ENCODE measurements around the gene CRK.

CRK gene

GRCh38 chr17:1485423-1486376 is 29.7 kb upstream of the CRK start:
- peak; percentile 72 for DNase-seq

DNA sequence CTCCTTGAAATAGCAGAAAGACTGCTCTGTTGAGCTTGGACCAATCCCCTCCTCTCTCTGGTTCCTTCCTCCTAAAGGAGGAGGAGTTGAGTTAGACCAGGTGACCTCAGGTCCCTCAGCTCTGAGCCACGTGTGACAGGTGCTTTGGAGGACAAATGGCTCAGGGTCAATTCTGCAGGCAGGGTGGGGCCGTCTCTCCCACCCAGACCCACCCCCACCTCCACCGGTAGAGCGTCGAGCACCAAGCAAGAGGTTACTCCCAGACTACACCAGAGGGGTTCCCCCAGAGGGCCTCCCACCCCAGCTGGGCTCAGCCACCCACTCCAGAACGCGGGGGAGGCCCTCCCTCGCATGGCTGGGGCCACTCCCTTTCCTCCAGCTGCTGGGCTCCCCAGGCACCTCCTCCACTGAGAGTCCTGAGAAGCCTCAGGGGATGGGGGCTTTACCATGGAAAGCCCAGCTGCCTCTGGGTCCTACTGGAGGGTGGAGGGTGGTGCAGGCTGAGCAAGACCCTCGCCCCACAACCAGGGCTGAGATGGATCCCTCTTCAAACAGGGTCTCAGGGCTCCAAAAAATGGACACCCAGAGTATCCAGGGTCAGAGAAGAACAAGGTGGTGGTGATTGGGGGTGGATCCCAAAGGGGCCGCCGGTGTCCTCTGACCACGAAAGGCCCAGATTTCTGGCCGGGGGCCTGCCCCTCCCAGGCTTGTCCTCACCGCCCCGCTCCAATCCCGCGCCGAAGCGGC is 28.8 kb upstream of the CRK start:
- peak; percentile 57 for DNase-seq

DNA sequence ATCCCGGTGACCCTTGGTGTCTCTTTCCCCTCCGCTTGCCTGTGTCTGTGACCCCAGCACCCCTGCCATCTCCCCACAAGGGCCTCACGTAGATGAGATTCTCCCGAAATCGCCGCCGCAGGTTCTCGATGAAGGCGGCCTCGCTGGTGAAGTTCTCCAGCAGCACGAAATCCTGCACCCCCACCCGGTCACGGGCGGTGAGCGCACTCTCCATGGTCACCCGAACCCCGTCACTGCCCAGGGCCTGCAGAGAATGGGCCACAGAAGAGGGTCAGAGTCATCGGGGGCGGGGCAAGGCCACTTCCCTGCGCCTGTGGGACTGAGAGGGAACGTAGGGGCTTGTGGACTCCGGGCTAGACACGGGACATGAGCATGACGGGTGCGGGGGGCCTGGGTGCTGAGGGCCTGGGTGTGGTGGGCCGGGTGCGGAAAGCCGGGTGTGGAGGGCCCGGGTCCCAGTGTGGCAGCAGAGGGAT is 28.1 kb upstream of the CRK start:
- no peak for DNase-seq

- DNase-seq, result no peak
Observed at GRCh38 chr17:1482680-1483079, 26.6 kb upstream of the CRK start.

DNA sequence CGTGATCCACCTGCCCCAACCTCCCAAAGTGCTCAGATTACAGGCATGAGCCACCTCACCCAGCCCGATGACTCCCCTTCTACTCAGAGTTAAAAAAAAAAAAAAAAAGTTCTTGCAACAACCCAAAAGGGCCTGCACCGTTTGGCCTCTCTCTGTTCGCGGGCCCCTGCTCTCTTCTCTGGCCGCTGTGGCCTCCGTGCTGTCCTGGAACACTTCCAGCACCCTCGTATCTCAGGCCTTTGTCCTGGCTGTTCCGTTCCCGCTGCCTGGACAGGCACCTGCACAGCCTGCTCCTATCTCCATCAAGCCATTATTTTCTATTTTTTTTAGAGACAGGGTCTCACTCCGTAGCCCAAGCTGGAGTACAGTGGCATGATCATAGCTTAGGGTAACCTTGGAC is 25.7 kb upstream of the CRK start:
- no peak for DNase-seq

GRCh38 chr17:1480747-1481465 is 24.9 kb upstream of the CRK start:
- no peak for DNase-seq

DNA sequence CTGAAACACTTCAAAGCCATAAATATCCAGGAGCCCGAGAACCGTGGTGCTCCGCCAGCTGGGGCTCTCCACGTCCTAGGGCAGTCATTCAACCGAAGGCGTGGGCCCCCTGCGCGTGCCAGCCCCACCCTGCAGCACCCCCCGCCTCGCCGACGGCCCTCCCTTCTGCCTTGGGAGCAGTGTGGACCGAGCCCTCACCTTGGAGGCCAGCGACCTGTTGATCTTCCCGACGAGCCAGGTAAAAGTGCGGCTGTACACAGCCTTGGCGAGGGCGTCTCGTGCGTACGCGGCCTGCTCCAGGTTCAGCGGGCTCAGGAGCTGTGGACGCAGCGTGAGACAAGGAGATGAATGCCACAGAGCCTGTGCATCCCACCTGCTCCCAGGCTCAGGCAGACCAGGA is 22.4 kb upstream of the CRK start:
- no peak for DNase-seq

- DNase-seq, result no peak
Observed at GRCh38 chr17:1475321-1475854, 19.4 kb upstream of the CRK start.

DNA sequence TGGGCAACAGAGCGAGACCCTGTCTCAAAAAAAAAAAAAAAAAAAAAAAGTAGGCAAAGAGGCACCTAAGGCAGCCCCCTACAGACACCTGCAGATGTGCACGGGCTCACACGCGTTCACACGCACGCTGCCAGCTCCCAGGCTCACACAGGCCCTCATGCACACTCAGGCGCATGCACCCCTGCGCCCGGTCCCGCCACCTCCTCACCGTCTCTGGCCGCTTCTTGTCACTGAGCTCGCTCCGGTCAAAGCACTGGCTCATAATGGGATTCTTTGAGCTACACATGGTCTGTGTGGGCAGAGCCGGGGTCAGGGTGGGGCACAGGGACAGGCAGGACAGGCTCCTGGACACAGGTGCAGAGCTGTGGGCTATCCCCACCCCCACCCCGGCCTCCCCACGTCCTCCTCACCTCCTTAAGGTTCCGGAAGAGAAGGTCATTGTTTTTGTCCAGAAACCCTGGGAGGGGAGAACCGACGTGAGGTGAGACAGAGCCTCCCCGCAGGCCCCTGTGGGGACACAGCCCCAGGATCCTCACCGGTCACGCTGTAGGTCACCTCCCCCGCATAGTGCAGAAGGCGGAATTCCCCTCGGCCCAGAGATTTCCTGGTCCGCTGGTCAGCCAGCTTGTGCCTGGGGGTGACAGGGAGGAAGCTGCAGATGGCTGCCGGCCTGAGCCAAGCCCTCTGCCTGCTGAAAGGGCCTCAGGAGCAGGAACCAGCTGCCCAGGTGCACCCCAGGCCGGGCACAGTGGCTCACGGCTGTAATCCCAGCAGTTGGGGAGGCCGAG is 18.6 kb upstream of the CRK start:
- no peak for DNase-seq

GRCh38 chr17:1473841-1474240 is 17.8 kb upstream of the CRK start:
- peak; percentile 48 for DNase-seq

- peak; percentile 55 for DNase-seq
Observed at GRCh38 chr17:1473170-1473569, 17.1 kb upstream of the CRK start.

DNA sequence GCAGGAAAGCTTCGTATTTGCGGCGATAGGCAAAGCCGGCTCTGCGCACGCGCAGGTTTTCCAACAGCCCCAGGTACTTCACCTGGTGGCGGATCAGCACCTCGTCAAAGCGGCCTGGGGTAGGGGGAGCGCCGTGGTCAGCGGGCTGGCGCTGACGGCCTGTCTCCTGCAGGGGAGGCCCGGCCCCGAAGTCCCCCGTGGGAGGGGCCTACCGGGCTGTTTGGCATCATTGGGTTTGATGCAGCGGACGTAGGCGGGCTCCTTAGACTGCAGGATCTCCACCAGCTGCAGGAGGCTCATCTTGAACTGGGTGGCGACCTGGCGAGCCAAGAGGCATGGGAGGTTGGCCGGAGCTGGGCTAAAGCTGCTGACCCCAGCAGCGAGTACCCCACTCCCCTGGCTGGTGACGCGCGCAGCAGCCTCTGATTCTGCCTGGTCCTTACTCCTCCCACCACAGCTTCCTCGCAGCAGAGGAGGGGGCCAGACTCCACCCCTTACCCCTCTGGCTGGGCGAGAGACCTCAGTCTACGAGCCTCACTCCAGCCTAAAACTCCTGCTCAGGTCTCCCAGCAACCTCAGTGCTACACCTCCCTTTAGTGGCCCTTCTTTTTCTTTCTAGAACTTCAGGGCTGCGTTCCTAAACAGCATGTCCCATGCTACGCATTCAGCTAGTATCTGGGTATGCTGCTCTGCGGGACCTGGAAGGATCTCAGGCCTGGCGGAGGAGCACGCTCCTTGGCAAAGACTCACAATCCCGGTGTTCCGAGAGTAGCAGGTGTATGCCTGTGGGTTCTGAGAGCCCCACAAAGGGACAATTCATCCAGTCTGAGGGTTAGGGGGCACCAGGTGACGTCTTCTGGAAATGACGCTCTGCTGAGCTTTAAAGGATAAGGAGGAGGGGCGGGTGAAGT is 16.1 kb upstream of the CRK start:
- DNase-seq, result no peak

- no peak for DNase-seq
Observed at GRCh38 chr17:1471490-1471889, 15.5 kb upstream of the CRK start.

DNA sequence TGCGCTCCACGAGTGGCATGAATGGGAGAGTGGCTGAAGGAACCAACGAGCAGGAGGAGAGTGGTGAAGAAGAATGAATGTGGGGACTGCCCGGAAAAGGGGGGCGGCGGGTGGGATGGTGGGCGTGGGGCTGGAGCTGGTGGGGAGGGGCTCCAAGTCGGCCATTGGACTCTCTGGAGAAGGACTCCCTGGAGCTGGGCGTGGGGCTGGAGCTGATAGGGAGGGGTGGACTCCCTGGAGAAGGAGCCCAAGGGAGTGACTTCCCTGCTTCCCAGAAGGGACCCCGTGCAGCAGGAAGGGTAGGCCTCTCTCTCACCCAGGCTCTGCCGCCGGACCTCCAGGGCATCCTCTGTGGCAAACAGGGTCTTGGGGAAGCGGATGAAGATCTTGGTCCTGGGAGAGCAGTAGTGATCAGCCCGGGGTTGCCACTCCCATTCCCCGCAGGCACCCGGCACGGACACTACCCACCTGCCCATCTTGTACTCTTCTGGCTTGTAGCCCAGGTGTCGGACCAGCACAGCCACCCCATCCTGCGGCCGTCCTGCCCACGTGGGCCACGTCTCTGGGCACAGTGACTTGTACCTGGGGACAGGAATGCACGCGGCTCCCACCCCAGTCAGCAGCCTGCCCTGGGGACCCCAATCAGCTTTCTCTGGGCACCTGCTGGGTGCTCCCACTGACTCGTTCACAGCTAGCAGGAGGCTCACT is 14.9 kb upstream of the CRK start:
- DNase-seq, result no peak

DNA sequence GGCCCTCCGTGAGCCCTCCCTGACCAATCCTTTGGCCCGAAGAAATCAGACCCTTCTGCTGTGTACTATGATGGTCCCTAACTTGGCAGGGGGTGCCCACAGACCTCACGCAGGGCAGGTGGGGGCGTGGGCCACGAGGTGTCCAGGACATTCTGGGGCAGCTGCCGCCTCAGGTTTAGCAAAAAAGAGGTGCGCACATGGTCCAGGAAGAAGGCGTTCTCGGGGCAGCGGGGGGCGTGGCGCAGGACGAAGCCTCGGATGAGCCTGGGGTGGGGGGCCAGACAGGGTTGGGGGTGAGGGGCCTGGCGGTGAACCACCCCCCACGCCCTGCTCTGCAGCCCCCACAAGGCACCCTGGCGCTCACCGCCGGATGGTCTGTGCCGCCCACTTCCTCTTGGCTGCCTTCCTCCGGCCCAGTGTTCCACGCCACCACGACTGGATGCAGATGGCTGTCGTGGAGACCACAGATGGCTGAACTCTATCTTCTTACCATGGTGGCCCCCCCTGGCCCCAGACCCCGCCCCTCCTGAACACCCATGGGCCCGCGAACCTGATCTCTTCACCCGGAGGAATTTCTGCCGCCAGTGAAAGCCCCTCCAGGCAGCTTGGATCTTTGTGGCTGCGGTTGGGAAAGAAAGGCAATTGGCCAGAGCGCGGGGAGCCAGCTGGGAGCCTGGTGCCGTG is 14.2 kb upstream of the CRK start:
- no peak for DNase-seq

GRCh38 chr17:1469231-1469852 is 13.3 kb upstream of the CRK start:
- no peak for DNase-seq

GRCh38 chr17:1467898-1468492 is 12.0 kb upstream of the CRK start:
- no peak for DNase-seq

GRCh38 chr17:1467258-1467657 is 11.2 kb upstream of the CRK start:
- DNase-seq, result no peak

DNA sequence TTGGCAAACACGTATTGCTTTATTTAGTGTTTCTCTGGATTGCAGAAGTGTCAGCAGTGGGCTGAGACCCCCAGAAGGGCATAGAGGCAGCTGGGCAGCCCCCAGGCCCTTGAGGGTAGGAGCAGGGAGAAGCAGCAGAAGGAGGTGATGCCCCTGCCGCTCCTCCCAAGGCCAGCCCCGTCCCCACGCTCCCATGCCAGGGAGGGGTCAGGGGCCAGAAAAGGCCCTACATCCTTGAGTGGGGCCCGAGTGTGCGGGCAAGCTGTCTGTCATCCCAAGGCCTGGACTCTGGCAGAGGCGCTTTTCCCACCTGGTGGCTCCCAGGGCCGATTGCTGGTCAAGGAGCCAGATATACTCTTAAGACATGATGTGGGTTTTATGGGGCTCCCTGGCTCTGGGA is 8.2 kb upstream of the CRK start:
- DNase-seq, result no peak
